ENCODE data around the gene TCERG1L.

Gene TCERG1L

DNA sequence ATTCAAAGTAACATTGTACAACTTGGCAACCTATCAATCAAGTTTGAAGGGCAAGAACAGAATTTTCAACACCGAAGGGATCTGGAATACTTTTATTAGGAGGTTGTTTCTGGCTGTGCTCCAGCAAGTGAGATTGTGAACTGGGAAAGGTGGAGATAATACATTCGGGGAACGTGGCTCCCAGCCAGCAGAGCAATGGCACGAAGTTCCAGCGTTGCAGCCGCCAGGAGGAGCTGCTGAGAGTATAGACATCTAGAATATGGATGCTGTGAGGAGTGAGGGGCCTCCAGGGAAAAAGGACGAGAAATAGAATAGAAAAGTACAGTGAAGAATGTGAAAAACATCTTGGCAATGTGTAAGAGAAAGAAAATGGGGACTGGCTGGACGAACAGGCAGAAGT, 69.5 kb downstream of the TCERG1L start:
- H3K4me3 ChIP-seq (ENCODE audit: insufficient read depth, low read length, poor library complexity, severe bottlenecking): no peak overlapping the region
- no peak for TF ChIP-seq EZH2phosphoT487 (conservative IDR thresholded peaks at IDR 0.05; ENCODE audit: low read length)
- TF ChIP-seq, protein P1, sequence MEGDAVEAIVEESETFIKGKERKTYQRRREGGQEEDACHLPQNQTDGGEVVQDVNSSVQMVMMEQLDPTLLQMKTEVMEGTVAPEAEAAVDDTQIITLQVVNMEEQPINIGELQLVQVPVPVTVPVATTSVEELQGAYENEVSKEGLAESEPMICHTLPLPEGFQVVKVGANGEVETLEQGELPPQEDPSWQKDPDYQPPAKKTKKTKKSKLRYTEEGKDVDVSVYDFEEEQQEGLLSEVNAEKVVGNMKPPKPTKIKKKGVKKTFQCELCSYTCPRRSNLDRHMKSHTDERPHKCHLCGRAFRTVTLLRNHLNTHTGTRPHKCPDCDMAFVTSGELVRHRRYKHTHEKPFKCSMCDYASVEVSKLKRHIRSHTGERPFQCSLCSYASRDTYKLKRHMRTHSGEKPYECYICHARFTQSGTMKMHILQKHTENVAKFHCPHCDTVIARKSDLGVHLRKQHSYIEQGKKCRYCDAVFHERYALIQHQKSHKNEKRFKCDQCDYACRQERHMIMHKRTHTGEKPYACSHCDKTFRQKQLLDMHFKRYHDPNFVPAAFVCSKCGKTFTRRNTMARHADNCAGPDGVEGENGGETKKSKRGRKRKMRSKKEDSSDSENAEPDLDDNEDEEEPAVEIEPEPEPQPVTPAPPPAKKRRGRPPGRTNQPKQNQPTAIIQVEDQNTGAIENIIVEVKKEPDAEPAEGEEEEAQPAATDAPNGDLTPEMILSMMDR (IDR thresholded peaks at IDR 0.05; ENCODE audit: insufficient read depth, low read length, poor library complexity, severe bottlenecking): peak; percentile 42
- no peaks in the 10 kb centered on the region for H3K9me3 ChIP-seq (ENCODE audit: insufficient read depth, low read length)
- no peaks in the 10 kb centered on the region for H4K20me1 ChIP-seq (ENCODE audit: low read depth, low read length)
- H2AFZ ChIP-seq (ENCODE audit: low read depth, low read length, severe bottlenecking): no peak overlapping the region
- no peaks in the 10 kb centered on the region for H3K36me3 ChIP-seq (ENCODE audit: low read length)
- H3K9ac ChIP-seq (ENCODE audit: low read length): no peak overlapping the region
- H3K27me3 ChIP-seq (ENCODE audit: low read length): no peaks in the 10 kb centered on the region
- H3K9me2 ChIP-seq (replicated peaks; ENCODE audit: insufficient read depth, low read length): no peaks in the 10 kb centered on the region
- H3K4me2 ChIP-seq (ENCODE audit: low read depth, low read length, poor library complexity, severe bottlenecking): no peak overlapping the region
- H3K27ac ChIP-seq (ENCODE audit: low read depth, low read length): no peak overlapping the region
- H3K79me2 ChIP-seq (ENCODE audit: insufficient read depth, low read length): no peaks in the 10 kb centered on the region
- no peaks in the 10 kb centered on the region for H3F3A ChIP-seq (ENCODE audit: insufficient read depth)

DNA sequence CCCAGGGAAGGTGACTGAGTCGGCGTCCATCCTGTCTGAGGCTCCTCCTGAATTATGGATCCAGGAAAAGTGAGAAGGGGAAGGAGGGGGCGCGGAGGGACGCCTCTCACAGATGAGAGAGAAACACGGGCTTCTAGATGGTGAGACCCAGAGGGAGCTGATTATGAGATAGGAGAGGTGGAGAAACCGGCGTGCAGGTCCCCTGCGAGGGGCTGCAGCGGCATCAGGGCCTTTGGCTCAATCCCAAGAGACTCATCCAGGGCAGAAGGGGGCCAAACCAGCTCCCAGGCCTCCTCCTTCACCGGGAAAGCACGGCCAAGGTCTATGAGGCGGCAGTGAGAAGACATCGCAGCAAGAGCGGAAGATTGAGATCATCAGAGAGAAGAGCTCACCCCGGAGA, 70.8 kb downstream of the TCERG1L start:
- Histone ChIP-seq H4K20me1 (ENCODE audit: low read depth, low read length) (no peaks in the 10 kb centered on the region), H3K4me3 (ENCODE audit: insufficient read depth, low read length, poor library complexity, severe bottlenecking) (no peak overlapping the region), H3K27ac (ENCODE audit: low read depth, low read length) (no peak overlapping the region), H3K79me2 (ENCODE audit: insufficient read depth, low read length) (no peaks in the 10 kb centered on the region), H3K36me3 (ENCODE audit: low read length) (no peaks in the 10 kb centered on the region), H3K9me3 (ENCODE audit: insufficient read depth, low read length) (no peaks in the 10 kb centered on the region), H3K9ac (ENCODE audit: low read length) (no peak overlapping the region), H3K9me2 (replicated peaks; ENCODE audit: insufficient read depth, low read length) (no peaks in the 10 kb centered on the region), H2AFZ (ENCODE audit: low read depth, low read length, severe bottlenecking) (no peak overlapping the region), H3K4me2 (ENCODE audit: low read depth, low read length, poor library complexity, severe bottlenecking) (no peak overlapping the region), H3F3A (ENCODE audit: insufficient read depth) (no peaks in the 10 kb centered on the region), H3K27me3 (ENCODE audit: low read length) (no peaks in the 10 kb centered on the region)
- no peak for TF ChIP-seq EZH2phosphoT487 (conservative IDR thresholded peaks at IDR 0.05; ENCODE audit: low read length)
- TF ChIP-seq, protein P1 (IDR thresholded peaks at IDR 0.05; ENCODE audit: insufficient read depth, low read length, poor library complexity, severe bottlenecking): no peak

DNA sequence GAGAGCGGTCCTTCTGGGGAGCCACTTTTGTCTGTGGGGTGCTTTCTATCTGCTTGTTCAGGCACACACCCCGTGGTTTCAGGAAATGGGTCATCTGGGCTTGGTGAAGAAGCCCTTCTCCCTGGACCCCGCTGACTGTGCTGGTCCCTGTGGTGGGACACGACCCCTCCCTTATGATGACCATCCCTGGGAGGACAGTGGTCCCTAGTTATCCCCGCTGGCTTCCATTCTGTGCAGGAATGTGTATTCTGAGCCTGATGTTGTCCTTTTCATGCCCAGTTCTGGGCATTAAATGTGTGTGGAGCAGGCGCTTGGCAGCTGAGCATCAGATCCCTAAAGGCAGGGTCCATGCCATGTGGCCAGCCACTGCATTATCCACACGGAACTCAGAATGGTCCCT, 71.6 kb downstream of the TCERG1L start:
- TF ChIP-seq, protein P1 (IDR thresholded peaks at IDR 0.05; ENCODE audit: insufficient read depth, low read length, poor library complexity, severe bottlenecking): no peak
- TF ChIP-seq EZH2phosphoT487 (conservative IDR thresholded peaks at IDR 0.05; ENCODE audit: low read length): no peak
- Histone ChIP-seq H3K36me3 (ENCODE audit: low read length) (no peaks in the 10 kb centered on the region), H3K4me2 (ENCODE audit: low read depth, low read length, poor library complexity, severe bottlenecking) (no peak overlapping the region), H2AFZ (ENCODE audit: low read depth, low read length, severe bottlenecking) (no peak overlapping the region), H3K4me3 (ENCODE audit: insufficient read depth, low read length, poor library complexity, severe bottlenecking) (no peak overlapping the region), H3K27ac (ENCODE audit: low read depth, low read length) (no peak overlapping the region), H3K9me3 (ENCODE audit: insufficient read depth, low read length) (no peaks in the 10 kb centered on the region), H3K79me2 (ENCODE audit: insufficient read depth, low read length) (no peaks in the 10 kb centered on the region), H3K27me3 (ENCODE audit: low read length) (no peaks in the 10 kb centered on the region), H3K9me2 (replicated peaks; ENCODE audit: insufficient read depth, low read length) (no peaks in the 10 kb centered on the region), H3F3A (ENCODE audit: insufficient read depth) (no peaks in the 10 kb centered on the region), H3K9ac (ENCODE audit: low read length) (no peak overlapping the region), H4K20me1 (ENCODE audit: low read depth, low read length) (no peaks in the 10 kb centered on the region)

All from SU-DHL-6 (cell line).